OCI-LY1 (cell line): ENCODE results near the gene PIGT.
"Not testable (repeated sequence)": the region's sequence is repeated elsewhere in the genome, so short reads cannot be mapped to it uniquely, and the experiment has no call there.

Experiments
- H2AFZ ChIP-seq: fragments of 200-600 bp; sonication (generic), shearing (Covaris generic); 2 replicates; pipeline ENCODE4 v1.6.0; 2014; ENCODE audit warnings: antibody characterized with exemption, mild to moderate bottlenecking, low read length
- H3F3A ChIP-seq: fragments of 200-600 bp; sonication (generic), shearing (Covaris generic); 2 replicates; pipeline ENCODE4 v1.6.0; 2014; ENCODE audit warnings: mild to moderate bottlenecking, antibody characterized with exemption, low read length, moderate library complexity; ENCODE audit not compliant: insufficient read depth
- H3K27ac ChIP-seq: fragments of 200-600 bp; sonication (generic); 2 replicates; pipeline ENCODE4 v1.5.1; 2014; ENCODE audit warnings: low read length, mixed run types, mild to moderate bottlenecking, low read depth; ENCODE audit not compliant: poor library complexity, severe bottlenecking
- H3K27me3 ChIP-seq: fragments of 200-600 bp; sonication (generic); 2 replicates; pipeline ENCODE4 v1.6.0; 2014; ENCODE audit warnings: antibody characterized with exemption, mild to moderate bottlenecking, low read length, moderate library complexity; ENCODE audit not compliant: insufficient read depth
- H3K36me3 ChIP-seq: fragments of 200-600 bp; sonication (generic); 2 replicates; pipeline ENCODE4 v1.6.1; 2014; ENCODE audit warnings: mild to moderate bottlenecking, antibody characterized with exemption, low read length, moderate library complexity, mixed read lengths; ENCODE audit not compliant: insufficient read depth
- H3K4me1 ChIP-seq: fragments of 200-600 bp; sonication (generic); 2 replicates; pipeline ENCODE4 v1.5.1; 2014; ENCODE audit warnings: mild to moderate bottlenecking, low read length, moderate library complexity; ENCODE audit not compliant: insufficient read depth, severe bottlenecking
- H3K4me2 ChIP-seq: fragments of 200-600 bp; sonication (generic), shearing (Covaris generic); 2 replicates; pipeline ENCODE4 v1.6.1; 2014; ENCODE audit warnings: low read length
- H3K4me3 ChIP-seq: fragments of 200-600 bp; sonication (generic); 2 replicates; pipeline ENCODE4 v1.5.1; 2014; ENCODE audit warnings: low read length, low read depth, mild to moderate bottlenecking, mixed read lengths; ENCODE audit not compliant: poor library complexity, severe bottlenecking
- H3K79me2 ChIP-seq: fragments of 200-600 bp; shearing (Covaris generic); 2 replicates; pipeline ENCODE4 v1.6.1; 2016; ENCODE audit warnings: mixed run types, low read length, mixed read lengths; ENCODE audit not compliant: insufficient read depth
- H3K9ac ChIP-seq: fragments of 200-600 bp; sonication (generic), shearing (Covaris generic); 2 replicates; pipeline ENCODE4 v1.6.1; 2014; ENCODE audit warnings: mild to moderate bottlenecking, low read length, mixed read lengths
- H3K9me2 ChIP-seq: fragments of 200-600 bp; sonication (generic), shearing (Covaris generic); 2 replicates; pipeline ENCODE4 v1.6.1; 2014; ENCODE audit warnings: low read depth, mild to moderate bottlenecking, low read length, mixed read lengths
- H3K9me3 ChIP-seq: fragments of 200-600 bp; shearing (Covaris generic); 2 replicates; pipeline ENCODE4 v1.6.1; 2014; ENCODE audit warnings: low read length, mixed read lengths
- H4K20me1 ChIP-seq: fragments of 200-600 bp; sonication (generic), shearing (Covaris generic); 2 replicates; pipeline ENCODE4 v1.6.0; 2016; ENCODE audit warnings: mild to moderate bottlenecking, low read length; ENCODE audit not compliant: insufficient read depth
- EZH2 ChIP-seq: fragments of 200-600 bp; sonication (generic), shearing (Covaris generic); IDR thresholded peaks from 2 replicates; pipeline ENCODE4 v1.8.0; 2017; ENCODE audit warnings: borderline replicate concordance, mixed run types, mild to moderate bottlenecking, antibody characterized with exemption, low read length, moderate library complexity, mixed read lengths
- TF ChIP-seq, protein P1 (sequence below): fragments of 200-600 bp; sonication (generic), shearing (Covaris generic); IDR thresholded peaks from 2 replicates; pipeline ENCODE4 v1.5.1; 2017; ENCODE audit warnings: mild to moderate bottlenecking, antibody characterized with exemption, low read length, moderate library complexity, mixed read lengths

The PIGT gene

GRCh38 chr20:45470937-45471336 is 55.0 kb downstream of the PIGT start:
- Histone ChIP-seq H3K27me3 (no peaks in the 10 kb centered on the region), H3K9me3 (no peaks in the 10 kb centered on the region), H3K79me2 (no peaks in the 10 kb centered on the region), H3K9me2 (no peaks in the 10 kb centered on the region), H2AFZ (no peak overlapping the region), H3K4me3 (no peak overlapping the region), H3F3A (no peaks in the 10 kb centered on the region), H3K9ac (no peak overlapping the region), H3K36me3 (no peaks in the 10 kb centered on the region), H3K4me2 (no peak overlapping the region), H3K27ac (no peak overlapping the region), H3K4me1 (no peaks in the 10 kb centered on the region), H4K20me1 (no peaks in the 10 kb centered on the region)
- TF ChIP-seq, protein P1, sequence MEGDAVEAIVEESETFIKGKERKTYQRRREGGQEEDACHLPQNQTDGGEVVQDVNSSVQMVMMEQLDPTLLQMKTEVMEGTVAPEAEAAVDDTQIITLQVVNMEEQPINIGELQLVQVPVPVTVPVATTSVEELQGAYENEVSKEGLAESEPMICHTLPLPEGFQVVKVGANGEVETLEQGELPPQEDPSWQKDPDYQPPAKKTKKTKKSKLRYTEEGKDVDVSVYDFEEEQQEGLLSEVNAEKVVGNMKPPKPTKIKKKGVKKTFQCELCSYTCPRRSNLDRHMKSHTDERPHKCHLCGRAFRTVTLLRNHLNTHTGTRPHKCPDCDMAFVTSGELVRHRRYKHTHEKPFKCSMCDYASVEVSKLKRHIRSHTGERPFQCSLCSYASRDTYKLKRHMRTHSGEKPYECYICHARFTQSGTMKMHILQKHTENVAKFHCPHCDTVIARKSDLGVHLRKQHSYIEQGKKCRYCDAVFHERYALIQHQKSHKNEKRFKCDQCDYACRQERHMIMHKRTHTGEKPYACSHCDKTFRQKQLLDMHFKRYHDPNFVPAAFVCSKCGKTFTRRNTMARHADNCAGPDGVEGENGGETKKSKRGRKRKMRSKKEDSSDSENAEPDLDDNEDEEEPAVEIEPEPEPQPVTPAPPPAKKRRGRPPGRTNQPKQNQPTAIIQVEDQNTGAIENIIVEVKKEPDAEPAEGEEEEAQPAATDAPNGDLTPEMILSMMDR = peak; percentile 7; the same call in 1 of the 2 replicates
- TF ChIP-seq EZH2 = no peak

GRCh38 chr20:45472286-45472685 is 56.3 kb downstream of the PIGT start:
- not testable (repeated sequence) for H2AFZ ChIP-seq, H3K9me3 ChIP-seq, H3K27me3 ChIP-seq

More at GRCh38 chr20:45472286-45472685, 56.3 kb downstream of the PIGT start:
- not testable (repeated sequence) for H4K20me1 ChIP-seq, H3K79me2 ChIP-seq, H3K9me2 ChIP-seq, H3K4me2 ChIP-seq, H3K9ac ChIP-seq, H3K27ac ChIP-seq, H3K4me1 ChIP-seq, H3K36me3 ChIP-seq, H3F3A ChIP-seq, H3K4me3 ChIP-seq
